Measurements from ENCODE around the gene POLG.

The POLG gene

DNA sequence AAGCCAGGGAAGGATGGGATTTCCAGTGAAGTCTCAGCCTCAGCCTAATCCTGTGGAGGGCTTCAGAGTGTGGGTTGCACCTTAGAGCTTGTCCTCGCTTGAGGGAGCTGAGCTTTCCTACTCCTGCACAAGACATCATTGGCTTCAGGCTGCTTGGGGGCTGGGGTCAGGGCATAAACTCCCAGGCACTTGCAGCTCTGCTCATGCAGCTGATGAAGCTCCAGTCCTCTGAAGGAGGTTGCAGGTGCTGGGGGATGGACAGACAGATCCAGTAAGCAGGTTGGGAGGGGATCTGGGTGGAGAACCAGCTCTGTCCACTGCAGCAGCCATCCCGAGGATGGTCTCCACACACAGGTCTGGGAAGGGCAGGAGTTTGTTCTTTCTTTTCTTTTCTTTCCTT is 19.4 kb upstream of the POLG start:
- no peak for DNase-seq

DNA sequence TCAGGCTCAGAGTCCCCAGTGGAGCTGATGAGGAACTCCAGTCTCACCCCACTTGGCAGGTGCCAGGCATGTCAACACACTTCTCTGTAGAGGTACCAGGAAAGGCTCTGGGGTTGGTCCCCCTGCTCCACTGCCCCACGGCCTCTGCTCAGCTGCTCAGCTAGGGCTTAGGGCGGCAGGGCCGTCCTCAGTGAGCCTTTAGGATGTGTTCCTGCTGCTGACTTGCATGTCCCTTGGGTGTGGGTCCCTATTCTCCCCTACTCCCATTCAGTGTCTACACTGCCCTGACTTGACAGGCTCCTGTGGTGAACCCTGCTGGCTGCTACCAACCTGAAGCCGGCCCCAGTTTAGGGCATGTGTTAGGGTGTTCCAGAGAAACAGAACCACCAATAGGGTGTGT is 17.9 kb upstream of the POLG start:
- DNase-seq, result no peak

DNA sequence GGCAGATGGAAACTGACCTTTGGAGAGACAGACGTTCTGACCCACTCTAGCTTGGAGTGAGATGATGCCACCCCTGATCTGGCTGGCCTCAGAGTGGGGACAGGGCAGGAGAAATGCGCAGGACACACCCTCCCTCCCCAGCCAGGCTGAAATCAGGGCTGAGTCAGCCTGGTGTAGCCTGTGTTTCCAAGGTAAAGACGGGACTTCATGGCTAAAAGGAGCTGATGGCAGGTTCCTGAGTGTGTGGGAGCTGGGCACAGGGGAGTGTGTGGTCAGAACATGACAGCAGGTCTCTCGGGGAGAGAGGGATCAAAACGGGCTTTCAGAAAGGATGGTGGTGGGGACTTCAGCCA is 14.6 kb upstream of the POLG start:
- DNase-seq, result no peak

DNA sequence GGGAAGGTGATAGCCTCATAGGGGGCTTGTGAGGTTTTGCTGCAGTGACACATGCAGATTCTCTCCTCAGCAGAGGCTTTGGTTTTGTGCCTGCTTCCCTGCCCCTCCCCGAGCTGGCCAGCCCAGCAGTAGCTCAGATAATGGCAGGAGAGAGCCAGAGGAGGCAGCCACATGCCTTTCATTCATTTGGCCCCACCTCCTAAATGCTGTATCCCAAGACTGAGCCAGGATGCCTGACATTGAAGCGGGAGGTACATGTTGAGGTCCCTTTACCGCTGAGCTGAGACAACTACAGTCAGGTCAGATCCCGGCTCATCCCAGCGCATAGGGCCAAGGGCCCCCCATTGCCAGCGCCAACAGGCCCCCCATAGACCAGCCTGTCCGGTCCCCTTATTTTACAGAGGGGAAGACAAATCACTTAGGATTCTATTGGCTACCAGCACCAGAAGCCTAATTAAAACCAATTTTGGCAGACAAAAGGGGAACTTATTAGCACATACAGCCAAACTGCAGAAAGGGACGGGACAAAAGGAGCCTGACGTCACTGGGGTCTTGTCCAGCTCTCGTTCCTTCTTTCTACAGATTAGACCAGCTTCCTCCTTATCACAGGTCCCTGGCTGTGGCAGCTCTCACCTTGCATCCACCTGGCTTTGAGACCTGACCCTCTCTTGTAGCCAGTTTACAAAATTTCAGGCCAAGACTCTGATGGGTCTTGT is 12.1 kb upstream of the POLG start:
- no peak for DNase-seq

DNA sequence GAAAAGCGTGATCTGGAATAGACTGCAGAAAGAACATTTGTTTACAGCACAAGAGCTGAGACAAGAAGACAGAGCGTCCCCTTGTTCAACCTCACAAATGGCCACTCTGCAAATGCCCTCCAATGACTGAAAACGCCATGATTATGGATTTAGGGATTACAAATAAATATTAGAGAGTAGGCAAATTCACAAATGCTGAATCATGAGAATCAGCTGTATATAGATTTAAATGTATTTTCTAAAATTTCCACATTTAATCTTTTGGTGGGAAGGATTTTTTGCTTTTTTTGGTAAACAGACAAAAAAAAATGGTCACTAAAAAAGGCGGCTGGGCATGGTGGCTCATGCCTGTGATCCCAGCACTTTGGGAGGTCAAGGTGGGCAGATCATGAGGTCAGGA is 10.6 kb upstream of the POLG start:
- DNase-seq, result no peak

DNA sequence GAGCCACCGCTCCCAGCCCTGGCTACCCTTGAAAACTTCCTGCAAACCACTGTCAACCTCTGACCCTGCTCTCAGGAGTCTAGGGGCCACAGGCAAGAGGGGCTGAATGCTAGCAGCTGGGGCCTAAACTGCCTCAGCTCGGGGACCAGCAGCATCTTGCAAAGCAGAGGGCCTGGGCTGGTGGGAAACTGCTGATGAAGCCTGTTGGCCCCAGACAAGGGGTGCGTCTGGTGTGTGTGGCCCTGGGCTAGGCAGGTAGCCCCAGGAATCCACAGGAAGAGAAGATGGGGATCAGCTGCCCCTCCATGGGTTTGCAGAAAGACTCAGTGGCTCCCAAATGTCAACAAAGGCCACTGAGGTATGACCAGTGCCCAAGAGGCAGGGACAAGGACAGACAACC is 8.2 kb upstream of the POLG start:
- DNase-seq, result no peak

DNA sequence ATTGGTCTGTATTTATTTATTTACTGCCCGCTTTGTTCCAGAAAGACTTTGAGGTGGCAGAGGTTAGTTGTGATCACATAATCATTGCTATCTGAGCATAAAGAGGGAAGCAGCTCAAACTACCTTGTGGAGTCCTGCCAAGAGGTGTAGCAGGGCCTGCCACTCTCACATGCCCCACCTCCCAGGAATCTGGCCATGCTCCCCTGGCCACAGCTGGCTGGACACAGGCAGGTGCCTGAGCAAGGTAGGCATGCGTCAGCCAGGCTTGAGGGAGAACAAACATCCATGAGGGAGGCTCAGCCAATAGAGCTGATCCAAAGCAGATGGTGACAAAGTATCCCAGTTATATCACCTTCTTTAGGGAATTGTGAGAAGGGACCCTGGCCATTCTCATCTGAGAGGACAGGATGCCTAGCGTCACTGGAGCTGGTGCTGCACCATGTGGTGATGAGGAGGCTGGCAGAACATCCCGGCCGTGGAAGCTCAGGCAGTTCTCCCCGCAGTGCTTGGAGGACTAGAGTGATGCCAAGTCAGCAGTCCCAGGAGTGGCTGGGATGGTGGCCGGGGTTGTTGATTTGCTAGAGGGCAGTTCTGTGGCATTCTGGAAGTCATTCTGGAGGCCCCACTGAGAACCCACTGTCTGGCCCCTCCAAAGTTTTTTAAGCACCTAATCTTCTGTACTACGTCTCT is 6.8 kb upstream of the POLG start:
- DNase-seq, result no peak

DNA sequence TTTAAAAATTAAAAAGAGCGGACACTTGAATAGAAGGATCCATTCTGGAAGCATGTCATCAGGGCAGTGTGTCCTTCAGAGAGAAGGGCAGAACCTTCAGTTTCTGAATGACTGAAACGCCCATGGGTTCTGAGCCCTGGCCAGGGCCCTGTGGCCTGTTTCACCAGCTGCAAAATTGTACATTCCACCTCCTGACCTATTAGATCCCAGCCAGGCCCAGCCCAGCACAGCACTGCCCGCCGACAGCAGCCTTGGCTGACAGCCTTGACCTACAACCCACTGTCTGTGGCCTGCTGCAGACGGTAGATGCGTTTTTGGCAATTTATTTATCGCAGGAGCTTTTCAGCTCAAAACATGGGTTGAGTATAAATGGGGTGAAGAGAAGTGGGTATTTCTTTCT is 5.9 kb upstream of the POLG start:
- DNase-seq, result no peak

GRCh38 chr15:89338036-89338435 is 3.4 kb upstream of the POLG start:
- DNase-seq, result no peak

DNA sequence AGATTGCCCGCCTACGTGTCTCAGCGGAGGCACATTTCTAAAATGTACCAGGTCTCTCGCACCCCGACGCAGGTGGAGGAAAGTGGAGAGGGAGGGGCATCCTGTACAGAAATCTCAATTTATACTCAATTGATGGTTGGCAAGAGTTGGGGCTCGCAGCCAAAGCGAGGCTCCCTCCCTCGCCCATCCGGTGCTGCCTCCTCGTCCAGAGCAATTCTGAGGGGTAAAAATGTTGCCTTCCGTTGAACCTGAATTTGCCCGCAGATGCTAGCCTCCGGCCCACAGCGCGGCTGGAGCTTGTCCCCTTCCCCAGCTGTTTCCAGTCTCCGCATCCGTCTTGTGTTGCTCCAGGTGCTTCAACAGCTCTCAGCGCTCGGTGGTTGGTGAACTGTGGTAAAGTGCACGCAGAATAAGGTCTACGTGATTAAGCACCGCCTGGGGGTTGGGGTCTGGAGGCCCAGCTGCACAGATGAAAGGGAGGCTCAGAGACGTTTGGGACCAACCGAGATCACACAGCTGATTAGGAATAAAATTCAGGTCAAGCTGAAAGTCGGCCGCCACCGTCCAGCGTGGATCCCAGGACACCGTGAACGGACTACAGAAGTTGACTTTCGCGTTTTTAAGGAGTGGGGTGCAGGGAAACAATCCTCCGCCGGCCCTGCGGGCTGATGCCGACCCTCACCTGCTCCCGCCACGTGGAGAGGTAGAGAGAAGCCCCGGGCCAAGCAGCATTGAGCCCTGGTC is 846 bp upstream of the POLG start:
- peak; percentile 52 for DNase-seq

DNA sequence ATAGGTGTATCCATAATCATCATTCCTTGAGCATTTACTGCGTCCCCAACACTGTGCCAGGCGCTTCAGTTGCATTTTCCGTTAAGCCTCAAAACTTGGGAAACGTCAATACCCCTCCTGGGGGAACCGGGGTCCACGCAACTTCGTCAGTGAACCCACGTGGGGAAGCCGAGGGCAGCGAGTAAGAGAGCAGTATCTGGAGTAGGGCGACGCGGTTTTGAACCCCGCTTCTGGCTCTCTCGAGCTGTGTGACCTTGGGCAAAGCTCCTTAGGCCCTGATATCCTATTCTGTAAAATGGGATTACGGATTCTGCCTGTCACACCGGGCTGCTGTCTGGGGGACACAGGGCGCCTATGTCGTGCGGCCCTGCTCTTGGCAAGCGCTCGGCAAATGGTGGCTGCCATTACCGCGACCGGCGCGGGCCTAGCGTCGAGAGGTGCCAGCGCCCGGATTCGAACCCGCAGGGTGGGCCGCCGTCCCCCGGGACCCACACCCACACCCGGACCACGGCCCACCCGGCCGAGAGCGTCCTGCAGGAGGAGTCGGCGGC is 590 bp downstream of the POLG start:
- no peak for DNase-seq

DNA sequence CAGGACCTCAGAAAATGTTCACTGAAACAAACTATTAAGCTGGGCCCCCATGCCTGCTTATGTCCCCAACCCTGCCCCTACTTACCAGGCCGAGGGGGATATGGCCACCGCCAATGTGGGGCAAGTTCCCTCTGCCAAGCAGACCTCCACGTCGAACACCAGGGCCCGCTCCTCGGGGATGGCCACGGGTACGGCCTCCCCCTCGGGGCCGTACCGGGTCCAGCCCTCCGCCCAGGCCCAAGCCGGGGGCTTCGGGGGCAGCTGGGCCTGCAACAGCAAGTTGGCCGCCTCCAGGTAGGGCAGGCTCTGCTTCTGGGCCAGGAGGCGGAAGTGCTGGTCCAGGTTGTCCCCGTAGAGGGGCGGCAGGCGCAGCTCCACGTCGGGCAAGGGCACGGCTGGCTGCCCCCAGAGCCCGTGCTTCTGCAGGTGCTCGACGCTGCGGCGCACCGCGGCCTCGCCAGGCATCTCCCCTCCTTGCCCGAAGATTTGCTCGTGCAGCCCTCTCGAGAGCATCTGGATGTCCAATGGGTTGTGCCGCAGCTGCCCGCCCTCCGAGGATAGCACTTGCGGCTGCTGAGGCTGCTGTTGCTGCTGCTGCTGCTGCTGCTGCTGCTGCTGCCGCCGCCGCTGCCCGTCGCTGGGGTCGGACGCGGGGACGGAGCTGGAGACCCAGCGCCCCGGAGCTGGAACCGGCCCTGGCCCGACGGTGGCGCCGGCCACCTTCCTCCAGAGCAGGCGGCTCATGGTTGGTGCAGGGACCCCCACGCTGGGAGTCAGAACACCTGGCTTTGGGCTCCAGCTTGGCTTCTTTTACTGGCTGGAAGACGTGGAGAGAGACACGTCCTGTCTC is 1.4 kb downstream of the POLG start:
- DNase-seq, result no peak

- DNase-seq, result no peak
Observed at GRCh38 chr15:89332446-89332845, 2.2 kb downstream of the POLG start.

GRCh38 chr15:89330881-89331595 is 3.6 kb downstream of the POLG start:
- DNase-seq, result no peak

GRCh38 chr15:89330119-89330518 is 4.5 kb downstream of the POLG start:
- DNase-seq, result no peak

GRCh38 chr15:89329329-89330084 is 5.1 kb downstream of the POLG start:
- DNase-seq, result no peak

- DNase-seq, result no peak
Observed at GRCh38 chr15:89328398-89329254, 6.0 kb downstream of the POLG start.

DNA sequence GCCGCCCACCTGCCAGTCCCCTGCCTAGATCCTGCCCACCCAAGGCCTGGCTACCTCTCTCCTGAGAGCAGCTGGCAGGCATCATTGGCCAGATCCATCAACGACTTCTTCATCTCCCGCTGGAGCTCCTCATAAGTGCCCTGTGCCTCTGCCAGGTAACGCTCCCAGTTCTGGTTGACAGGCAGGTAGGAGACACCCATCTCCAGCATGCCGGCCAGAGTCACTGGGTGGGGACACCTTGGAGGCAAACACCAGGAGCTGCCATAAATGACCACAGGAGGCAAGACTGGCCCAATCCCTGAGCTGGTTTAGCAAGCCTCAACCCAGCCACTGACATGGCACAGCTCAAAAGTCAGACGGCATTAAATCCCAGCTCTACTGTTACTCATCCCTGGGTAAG is 7.5 kb downstream of the POLG start:
- no peak for DNase-seq

- peak; percentile 8 for DNase-seq
Observed at GRCh38 chr15:89326316-89326715, 8.3 kb downstream of the POLG start.

- no peak for DNase-seq
Observed at GRCh38 chr15:89325039-89325803, 9.4 kb downstream of the POLG start.
